ENCODE data around the gene PTCD1.

The PTCD1 gene

DNA sequence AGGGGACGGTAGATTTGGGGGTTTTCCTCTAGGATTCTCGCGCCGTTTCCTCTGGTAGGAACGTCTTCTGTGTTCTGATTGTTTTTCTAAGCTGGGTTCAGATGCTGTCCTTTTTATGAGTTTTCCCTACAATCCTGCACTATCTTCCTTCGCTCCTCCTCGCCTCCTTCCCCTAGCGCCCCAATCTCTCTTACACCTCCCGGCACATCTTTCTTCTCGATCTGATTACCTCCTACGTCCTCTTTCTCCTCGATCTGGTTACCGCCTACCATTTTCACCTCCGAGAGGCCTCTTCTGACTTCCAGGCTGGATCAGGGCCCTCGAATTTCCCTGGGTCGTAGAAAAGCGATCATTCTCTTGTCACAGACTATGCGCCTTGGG is 29.4 kb downstream of the PTCD1 start:
- DNase-seq (ENCODE audit: low read depth in 2 of 2), result no peak

- DNase-seq (ENCODE audit: low read depth in 2 of 2), result peak; percentile 83 to 88
These were observed 30.0 kb downstream of the PTCD1 start, which contains the start of the genes BUD31 and PDAP1 for GRCh38 chr7:99408379-99409191. BUD31 (plus strand) TSS chr7:99408969; CDS start chr7:99411093, 2,124 bp downstream. PDAP1 (minus strand) TSS chr7:99408597; CDS start chr7:99408548, 49 bp downstream.

DNA sequence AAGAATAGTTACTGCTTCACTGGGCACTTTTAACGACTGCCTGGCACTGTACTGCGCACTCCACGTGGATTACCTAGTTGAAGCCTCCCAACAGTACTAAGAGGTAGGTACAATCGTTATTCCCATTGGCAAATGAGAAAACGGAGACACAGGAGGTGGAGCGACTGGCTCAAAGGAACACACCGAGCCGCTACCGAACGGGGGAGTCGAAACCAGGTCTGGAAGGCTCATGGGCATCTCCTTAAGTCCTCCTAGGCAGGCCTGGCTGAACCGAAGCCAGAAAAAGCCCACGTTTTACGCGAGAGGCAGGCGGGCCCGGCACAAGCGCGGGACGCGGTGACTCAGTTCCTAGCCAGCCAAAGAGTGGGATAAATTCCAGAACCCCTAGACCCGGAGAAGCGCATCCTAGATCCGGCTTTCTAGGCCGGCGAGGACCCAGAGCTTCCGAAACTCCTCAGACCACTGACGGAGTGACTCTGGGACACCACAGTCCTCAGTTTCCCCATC is 30.7 kb downstream of the PTCD1 start:
- DNase-seq (ENCODE audit: low read depth in 2 of 2), result no peak

DNA sequence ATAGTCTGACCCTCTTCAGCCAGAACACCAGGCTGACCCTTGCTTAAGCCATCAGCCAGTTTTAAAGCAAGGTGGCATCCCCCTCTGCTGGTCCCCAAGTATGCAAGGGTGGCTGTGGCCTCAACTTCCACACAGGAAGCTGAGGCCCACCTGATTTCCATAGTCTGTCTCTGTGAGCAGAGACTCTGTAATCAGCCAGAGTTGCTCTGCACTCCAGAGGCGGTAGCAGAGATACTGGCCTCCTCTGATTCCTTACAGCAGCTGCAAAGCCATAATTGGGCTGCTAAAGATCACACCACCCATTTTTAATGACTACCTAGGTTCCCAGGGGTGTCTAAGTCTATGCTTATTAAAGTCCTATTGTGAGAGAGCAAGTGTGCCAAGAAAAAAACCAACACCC is 32.0 kb downstream of the PTCD1 start:
- DNase-seq (ENCODE audit: low read depth in 2 of 2), result no peak

DNA sequence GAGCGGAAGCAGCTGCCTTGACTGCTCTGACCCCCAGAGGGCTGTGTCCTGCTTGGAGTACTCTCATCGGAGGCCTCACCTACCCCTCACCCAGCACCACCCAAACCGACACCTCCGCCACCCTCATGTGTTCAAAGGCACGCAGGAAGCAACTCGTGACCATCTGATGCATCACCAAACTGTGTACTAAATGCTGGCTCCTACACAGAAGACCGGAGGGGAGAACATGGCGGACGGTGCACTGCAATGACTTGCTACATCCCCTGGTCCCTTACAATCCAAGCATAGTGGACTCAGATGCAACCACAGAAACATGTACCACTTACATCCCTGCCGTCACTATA is 33.6 kb downstream of the PTCD1 start:
- DNase-seq (ENCODE audit: low read depth in 2 of 2), result no peak

DNA sequence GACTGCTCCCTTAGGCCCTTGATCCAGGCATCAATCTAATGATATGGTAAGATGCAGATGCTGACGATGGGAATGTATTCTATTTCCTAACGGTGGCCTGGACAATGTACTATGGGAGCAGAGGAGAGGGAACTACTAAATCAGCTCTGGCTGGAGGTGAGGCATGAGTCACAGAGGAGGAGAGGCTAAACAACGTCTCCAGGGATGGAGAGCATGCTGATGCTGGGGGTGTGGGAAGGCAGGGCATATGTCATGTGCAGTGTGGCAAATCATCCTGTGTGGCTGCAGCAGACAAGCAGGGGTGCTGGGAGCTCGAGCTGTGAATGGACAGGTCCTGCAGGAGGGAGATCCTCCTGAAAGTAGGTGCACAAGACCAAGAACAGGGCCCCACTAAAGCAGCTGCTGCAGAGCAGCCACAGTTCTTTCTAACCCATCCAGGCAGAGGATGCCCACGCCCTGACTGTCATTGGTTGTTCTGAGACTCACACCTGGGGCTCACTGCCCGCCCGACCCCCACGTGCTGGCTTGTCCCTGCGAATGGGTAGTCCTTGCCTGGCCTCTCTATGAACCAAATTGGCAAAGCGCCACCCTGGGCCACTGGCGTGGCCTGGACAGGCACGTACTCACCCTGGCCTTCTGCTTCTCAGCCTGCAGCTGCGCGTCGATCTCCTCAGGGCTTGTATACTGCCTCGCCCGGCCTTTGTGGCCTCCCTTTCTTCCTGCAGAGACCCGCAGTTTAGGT is 34.2 kb downstream of the PTCD1 start:
- no peak for DNase-seq (ENCODE audit: low read depth in 2 of 2)

DNA sequence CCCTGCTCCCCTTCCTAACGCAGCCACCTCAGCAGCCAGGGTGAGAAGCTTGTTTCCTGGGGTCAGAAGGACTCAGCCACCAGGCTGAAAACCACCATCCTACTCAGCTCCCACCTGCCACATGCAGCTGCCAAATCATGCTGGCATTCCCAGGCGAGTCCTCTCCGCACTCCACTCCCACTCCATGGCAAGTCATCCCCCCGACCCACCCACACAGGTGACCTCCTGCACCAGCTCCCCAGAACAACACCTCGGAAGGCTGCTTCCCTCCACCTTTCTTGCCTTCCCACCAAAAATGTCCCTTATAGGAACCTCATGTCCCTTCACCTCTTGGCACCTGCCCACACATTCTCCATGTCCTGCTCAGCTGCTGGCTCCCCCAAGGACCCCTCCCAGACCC is 34.8 kb downstream of the PTCD1 start:
- DNase-seq (ENCODE audit: low read depth in 2 of 2), result no peak

- DNase-seq (ENCODE audit: low read depth in 2 of 2), result no peak
These were observed 35.7 kb downstream of the PTCD1 start for GRCh38 chr7:99402854-99403253.

DNA sequence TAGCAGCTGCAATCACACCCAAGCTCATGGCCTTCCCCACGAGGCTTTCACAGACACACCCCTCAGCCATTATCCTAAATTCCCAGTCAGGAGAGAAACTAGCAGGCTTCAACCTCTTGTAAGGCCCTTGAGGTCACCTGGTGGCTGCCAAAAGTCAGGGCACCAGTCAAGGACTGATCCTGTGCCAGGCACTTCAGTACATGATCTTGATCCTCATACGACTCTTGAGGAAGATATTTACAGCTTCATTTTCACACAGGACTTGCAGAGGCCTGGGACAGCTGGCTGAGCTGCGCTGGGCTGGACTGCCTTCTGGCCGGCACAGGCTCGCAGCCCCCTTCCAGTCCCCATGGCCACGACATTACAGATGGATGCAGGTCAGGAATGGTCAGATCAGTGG is 39.0 kb downstream of the PTCD1 start:
- no peak for DNase-seq (ENCODE audit: low read depth in 2 of 2)

GRCh38 chr7:99398891-99399445 is 39.6 kb downstream of the PTCD1 start:
- DNase-seq (ENCODE audit: low read depth in 2 of 2), result no peak

- no peak for DNase-seq (ENCODE audit: low read depth in 2 of 2)
These were observed 41.2 kb downstream of the PTCD1 start for GRCh38 chr7:99397297-99397983.

- no peak for DNase-seq (ENCODE audit: low read depth in 2 of 2)
These were observed 41.9 kb downstream of the PTCD1 start for GRCh38 chr7:99396418-99397296.

DNA sequence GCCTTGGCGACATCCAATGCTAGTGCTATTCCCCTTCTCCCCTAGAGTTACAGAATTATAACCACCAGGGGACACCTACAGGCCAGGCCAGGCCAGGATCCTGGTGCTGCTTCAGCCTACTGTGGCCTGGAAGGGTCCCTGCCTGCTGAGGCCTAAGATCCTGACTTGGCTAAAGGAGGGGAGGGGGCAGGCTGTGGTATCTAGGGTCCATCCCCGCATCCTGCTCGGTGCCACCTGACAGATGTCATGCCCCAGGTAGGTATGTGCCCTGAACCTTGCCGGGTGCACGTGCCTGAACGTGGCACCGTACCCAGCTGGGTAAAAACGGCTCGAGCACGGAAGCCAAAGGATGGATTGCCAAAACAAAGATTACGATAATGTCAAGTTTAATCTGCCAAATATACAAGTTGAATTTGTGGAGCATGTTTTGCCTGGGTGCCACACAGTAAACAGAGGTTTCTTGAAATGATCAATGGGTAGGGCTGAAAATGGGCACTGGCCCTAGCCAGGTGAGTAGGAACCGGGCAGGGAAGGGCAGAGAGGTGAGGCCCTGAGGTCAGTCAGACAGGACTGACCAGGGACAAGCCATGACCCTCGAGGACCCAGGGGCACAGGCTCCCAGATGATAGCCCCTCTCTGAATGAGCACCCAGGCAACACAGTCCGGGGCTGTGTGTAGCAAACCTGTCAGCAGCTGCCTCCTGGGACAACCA is 42.8 kb downstream of the PTCD1 start:
- DNase-seq (ENCODE audit: low read depth in 2 of 2), result no peak

DNA sequence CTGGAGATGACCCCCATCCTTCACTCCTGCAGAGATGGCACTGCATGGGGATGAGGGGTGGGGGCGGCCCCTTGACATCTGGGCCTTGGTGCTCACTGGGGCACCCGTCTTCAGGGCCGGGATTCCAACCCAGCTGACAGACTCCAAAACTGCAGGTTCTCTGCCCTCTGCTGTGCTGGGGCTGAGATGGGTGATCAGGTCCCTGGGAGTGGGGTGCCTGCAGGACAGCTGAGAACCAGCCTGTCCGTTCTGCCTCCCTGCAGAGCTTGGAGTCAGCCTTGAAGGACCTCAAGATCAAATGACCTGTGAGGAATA is 44.5 kb downstream of the PTCD1 start:
- no peak for DNase-seq (ENCODE audit: low read depth in 2 of 2)

GRCh38 chr7:99393355-99394187 is 45.0 kb downstream of the PTCD1 start:
- no peak for DNase-seq (ENCODE audit: low read depth in 2 of 2)

DNA sequence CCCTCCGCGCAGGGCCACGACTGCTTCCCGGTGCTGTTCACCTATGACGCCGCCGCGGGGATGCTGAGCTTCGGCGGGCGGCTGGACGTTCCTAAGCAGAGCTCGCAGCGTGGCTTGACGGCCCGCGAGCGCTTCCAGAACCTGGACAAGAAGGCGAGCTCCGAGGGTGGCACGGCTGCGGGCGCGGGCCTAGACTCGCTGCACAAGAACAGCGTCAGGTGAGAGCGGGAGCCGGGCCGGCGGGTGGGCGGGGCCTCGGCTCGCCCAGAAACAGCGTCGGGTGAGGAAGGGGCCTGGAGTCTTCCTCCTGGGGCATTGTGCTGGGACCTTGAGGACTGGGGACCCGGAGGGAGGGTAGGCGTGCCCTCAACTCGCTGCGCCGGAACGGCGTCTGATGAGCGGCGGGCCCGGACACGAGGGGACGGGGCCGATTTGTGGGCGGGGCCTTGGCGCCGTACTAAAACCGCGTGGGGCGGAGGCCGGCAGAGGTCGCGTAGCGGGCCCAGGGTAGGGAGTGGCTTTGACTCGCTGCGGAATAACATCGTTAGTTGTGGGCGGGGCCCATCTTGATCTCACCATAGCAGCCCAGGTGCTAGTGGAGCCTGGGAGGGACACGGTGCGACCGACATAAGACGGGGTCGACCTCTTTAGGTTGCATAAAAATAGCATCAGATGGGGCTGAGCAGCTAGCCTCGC is 45.8 kb downstream of the PTCD1 start:
- peak; percentile 68 to 74 for DNase-seq (ENCODE audit: low read depth in 2 of 2)

GRCh38 chr7:99392046-99392445 is 46.6 kb downstream of the PTCD1 start:
- no peak for DNase-seq (ENCODE audit: low read depth in 2 of 2)

GRCh38 chr7:99390941-99391602 is 47.5 kb downstream of the PTCD1 start:
- no peak for DNase-seq (ENCODE audit: low read depth in 2 of 2)

DNA sequence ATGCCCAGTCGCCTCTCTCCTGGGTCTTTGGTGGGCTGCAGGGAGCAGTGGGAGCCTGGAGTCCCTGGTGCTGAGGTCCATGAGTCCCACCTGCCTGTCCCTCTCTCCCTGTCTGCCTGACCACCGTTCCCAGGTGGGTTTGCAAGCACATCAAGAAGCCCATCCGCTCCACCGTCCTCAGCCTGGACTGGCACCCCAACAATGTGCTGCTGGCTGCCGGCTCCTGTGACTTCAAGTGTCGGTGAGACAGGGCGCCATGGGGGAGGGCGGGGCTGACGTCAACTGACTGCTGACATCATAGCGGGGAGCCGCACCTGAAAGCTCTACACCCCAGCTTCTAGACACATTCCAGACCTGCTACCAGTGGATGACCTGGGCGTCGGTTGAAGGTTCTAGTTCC is 48.8 kb downstream of the PTCD1 start:
- no peak for DNase-seq (ENCODE audit: low read depth in 2 of 2)
